PFSK-1 (cell line): ENCODE data around the gene TRPM3.

Experiments
- POLR2AphosphoS5 ChIP-seq: IDR thresholded peaks from 2 replicates; pipeline ENCODE4 v1.6.1; 2012; ENCODE audit warnings: low read depth, mild to moderate bottlenecking, control low read depth, low read length, moderate library complexity
- SIN3A ChIP-seq: IDR thresholded peaks from 2 replicates; pipeline ENCODE4 v1.6.1; 2012; ENCODE audit warnings: mild to moderate bottlenecking, low read length, moderate library complexity, borderline replicate concordance; ENCODE audit not compliant: insufficient read depth
- TAF1 ChIP-seq: IDR thresholded peaks from 2 replicates; pipeline ENCODE4 v1.6.1; 2012; ENCODE audit warnings: low read length, control low read depth, borderline replicate concordance; ENCODE audit not compliant: insufficient read depth
- TF ChIP-seq, protein P1 (sequence below), 2 experiments: IDR thresholded peaks; 2 replicates each; pipeline versions ENCODE4 v1.6.1 to v1.8.0; 2011 to 2012; ENCODE audit warnings: low read depth in 2 of 2, low read length in 2 of 2, control low read depth in 1 of 2, inconsistent platforms in 1 of 2, mild to moderate bottlenecking in 1 of 2, moderate library complexity in 1 of 2; ENCODE audit not compliant: insufficient read depth in 1 of 2

DNA sequence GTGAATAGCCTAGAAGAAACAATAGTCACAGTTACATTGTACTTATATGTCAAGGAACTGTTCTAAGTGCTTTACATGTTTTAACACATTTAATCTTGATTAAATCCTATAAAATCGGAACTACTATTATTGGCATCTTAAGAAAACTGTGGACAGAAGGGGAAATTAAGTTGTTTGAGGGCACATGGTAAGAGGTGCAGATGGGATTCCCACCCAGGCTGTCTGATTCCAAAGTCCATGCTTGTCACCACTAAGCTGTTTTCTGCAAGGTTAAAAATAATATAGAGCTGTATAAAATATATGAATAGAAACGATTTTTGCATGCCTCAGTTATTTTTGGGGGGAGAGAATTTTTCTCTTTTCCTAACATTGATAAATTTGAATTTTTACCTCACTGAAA is 512.4 kb downstream of the TRPM3 start:
- no peak for TF ChIP-seq TAF1
- TF ChIP-seq SIN3A: no peak
- TF ChIP-seq, protein P1, sequence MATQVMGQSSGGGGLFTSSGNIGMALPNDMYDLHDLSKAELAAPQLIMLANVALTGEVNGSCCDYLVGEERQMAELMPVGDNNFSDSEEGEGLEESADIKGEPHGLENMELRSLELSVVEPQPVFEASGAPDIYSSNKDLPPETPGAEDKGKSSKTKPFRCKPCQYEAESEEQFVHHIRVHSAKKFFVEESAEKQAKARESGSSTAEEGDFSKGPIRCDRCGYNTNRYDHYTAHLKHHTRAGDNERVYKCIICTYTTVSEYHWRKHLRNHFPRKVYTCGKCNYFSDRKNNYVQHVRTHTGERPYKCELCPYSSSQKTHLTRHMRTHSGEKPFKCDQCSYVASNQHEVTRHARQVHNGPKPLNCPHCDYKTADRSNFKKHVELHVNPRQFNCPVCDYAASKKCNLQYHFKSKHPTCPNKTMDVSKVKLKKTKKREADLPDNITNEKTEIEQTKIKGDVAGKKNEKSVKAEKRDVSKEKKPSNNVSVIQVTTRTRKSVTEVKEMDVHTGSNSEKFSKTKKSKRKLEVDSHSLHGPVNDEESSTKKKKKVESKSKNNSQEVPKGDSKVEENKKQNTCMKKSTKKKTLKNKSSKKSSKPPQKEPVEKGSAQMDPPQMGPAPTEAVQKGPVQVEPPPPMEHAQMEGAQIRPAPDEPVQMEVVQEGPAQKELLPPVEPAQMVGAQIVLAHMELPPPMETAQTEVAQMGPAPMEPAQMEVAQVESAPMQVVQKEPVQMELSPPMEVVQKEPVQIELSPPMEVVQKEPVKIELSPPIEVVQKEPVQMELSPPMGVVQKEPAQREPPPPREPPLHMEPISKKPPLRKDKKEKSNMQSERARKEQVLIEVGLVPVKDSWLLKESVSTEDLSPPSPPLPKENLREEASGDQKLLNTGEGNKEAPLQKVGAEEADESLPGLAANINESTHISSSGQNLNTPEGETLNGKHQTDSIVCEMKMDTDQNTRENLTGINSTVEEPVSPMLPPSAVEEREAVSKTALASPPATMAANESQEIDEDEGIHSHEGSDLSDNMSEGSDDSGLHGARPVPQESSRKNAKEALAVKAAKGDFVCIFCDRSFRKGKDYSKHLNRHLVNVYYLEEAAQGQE (IDR thresholded peaks at IDR 0.05; ENCODE audit: insufficient read depth in 1 of 2, low read depth in 2 of 2, low read length in 2 of 2): no peak
- TF ChIP-seq POLR2AphosphoS5: no peak
